HCT116 (cell line): Measurements from ENCODE around the gene QRICH2. TPM values are rescaled to one million over a fixed set of nuclear protein-coding genes. Genes with fewer than 3 reads are reported as not detected.

Experiments used
- ATAC-seq: fragments of 200-7000 bp; cut with Tn5 transposase; 2 replicates; pipeline ENCODE4 v1.9.1; 2020; ENCODE audit warnings: mild to moderate bottlenecking, moderate library complexity
- BruUV-seq: library from RNA; stranded (reverse); fragments of 400-500 nt; replicated peaks from 2 replicates; lab custom pipeline; 2021; lab: Mats Ljungman, UMichigan
- CTCF ChIA-PET: fragments of 300-600 bp; sonication (Branson Sonifier 250); formaldehyde crosslinking; loops from one replicate; lab custom pipeline; 2021; ENCODE audit warnings: antibody characterized with exemption; lab: Charles Lee
- POLR2A ChIA-PET: fragments of 300-600, 350-600 bp; sonication (Branson Sonifier 250); formaldehyde crosslinking; loops from one replicate; lab custom pipeline; 2021; ENCODE audit warnings: antibody characterized with exemption; lab: Charles Lee
- RAD21 ChIA-PET, 2 experiments: fragments of 300-600 bp; sonication (Branson Sonifier 250); formaldehyde crosslinking; loops; one replicate each; lab custom pipeline; 2023; ENCODE audit warnings: low total read pairs in 2 of 2; ENCODE audit not compliant: uncharacterized antibody in 2 of 2, unreplicated experiment in 2 of 2, low non-redundant PET in 1 of 2; lab: Charles Lee
- DNase-seq: peaks from one replicate; pipeline ENCODE4 v3.0.0-alpha.2; 2010; ENCODE audit warnings: low read depth, low spot score
- H2AFZ ChIP-seq: fragments of 200-600 bp; shearing (Covaris generic), sonication (generic); 2 replicates; pipeline ENCODE4 v1.6.1; 2017; ENCODE audit warnings: low read depth, mixed run types, mixed read lengths, antibody characterized with exemption, low read length; ENCODE audit not compliant: poor library complexity, severe bottlenecking
- H3K27ac ChIP-seq: 2 replicates; pipeline ENCODE4 v1.5.1; 2012; ENCODE audit warnings: low read depth, low read length
- H3K27me3 ChIP-seq: fragments of 200-600 bp; sonication (generic); 2 replicates; pipeline ENCODE4 v1.6.1; 2016; ENCODE audit warnings: mixed run types, low read length, mixed read lengths; ENCODE audit not compliant: insufficient read depth
- H3K36me3 ChIP-seq, 2 experiments: fragments of 200-500 bp in 1 of 2; fragments of 200-600 bp in 1 of 2; sonication (Bioruptor generic) in 1 of 2; sonication (generic) in 1 of 2; 2 replicates each; pipeline versions ENCODE4 v1.5.1 to v1.6.1; 2014 to 2016; ENCODE audit warnings: low read length in 2 of 2, inconsistent platforms in 1 of 2, mixed read lengths in 1 of 2, mixed run types in 1 of 2; ENCODE audit not compliant: insufficient read depth in 2 of 2, control insufficient read depth in 1 of 2
- H3K4me1 ChIP-seq, 2 experiments: fragments of 200-600 bp in 1 of 2; sonication (generic) in 1 of 2; 2 replicates each; pipeline versions ENCODE4 v1.5.1 to v1.6.1; 2012 to 2017; ENCODE audit warnings: low read length in 2 of 2, inconsistent platforms in 1 of 2, mild to moderate bottlenecking in 1 of 2, mixed read lengths in 1 of 2, mixed run types in 1 of 2, moderate library complexity in 1 of 2; ENCODE audit not compliant: insufficient read depth in 2 of 2, control insufficient read depth in 1 of 2
- H3K4me2 ChIP-seq: fragments of 200-600 bp; sonication (generic); 2 replicates; pipeline ENCODE4 v1.6.1; 2017; ENCODE audit warnings: mixed run types, low read length, mixed read lengths
- H3K4me3 ChIP-seq, 2 experiments: fragments of 200-600 bp in 1 of 2; sonication (generic) in 1 of 2; replicated peaks in 1 of 2; 2 replicates each; pipeline ENCODE4 v1.5.1; 2011 to 2016; ENCODE audit warnings: low read length in 2 of 2, control low read depth in 1 of 2, low read depth in 1 of 2, mild to moderate bottlenecking in 1 of 2, mixed read lengths in 1 of 2, mixed run types in 1 of 2
- H3K79me2 ChIP-seq: fragments of 200-600 bp; sonication (generic); 2 replicates; pipeline ENCODE4 v1.6.1; 2017; ENCODE audit warnings: mild to moderate bottlenecking, mixed run types, low read length, moderate library complexity, mixed read lengths; ENCODE audit not compliant: insufficient read depth
- H3K9ac ChIP-seq: fragments of 200-600 bp; sonication (generic); 2 replicates; pipeline ENCODE4 v1.6.1; 2016; ENCODE audit warnings: low read length, mixed read lengths
- H3K9me2 ChIP-seq: fragments of 200-600 bp; sonication (generic), shearing (Covaris generic); 2 replicates; pipeline ENCODE4 v1.6.1; 2017; ENCODE audit warnings: mixed run types, mild to moderate bottlenecking, moderate library complexity; ENCODE audit not compliant: insufficient read depth
- H3K9me3 ChIP-seq, 2 experiments: fragments of 200-500 bp in 1 of 2; fragments of 200-600 bp in 1 of 2; sonication (Bioruptor generic) in 1 of 2; sonication (generic) in 1 of 2; 2 replicates each; pipeline ENCODE4 v1.6.1; 2014 to 2017; ENCODE audit warnings: low read length in 2 of 2, mixed read lengths in 2 of 2, inconsistent platforms in 1 of 2, low read depth in 1 of 2, mild to moderate bottlenecking in 1 of 2, mixed run types in 1 of 2, moderate library complexity in 1 of 2; ENCODE audit not compliant: control insufficient read depth in 1 of 2, insufficient read depth in 1 of 2
- H4K20me1 ChIP-seq: fragments of 200-600 bp; sonication (generic), shearing (Covaris generic); 2 replicates; pipeline ENCODE4 v1.6.1; 2017; ENCODE audit warnings: mixed run types, mild to moderate bottlenecking, moderate library complexity; ENCODE audit not compliant: insufficient read depth
- EGR1 ChIP-seq: IDR thresholded peaks from 2 replicates; pipeline ENCODE4 v1.6.1; 2012; ENCODE audit warnings: low read depth
- RAD21 ChIP-seq: IDR thresholded peaks from 2 replicates; pipeline ENCODE4 v1.6.1; 2012; ENCODE audit warnings: low read depth, mild to moderate bottlenecking
- TCF7L2 ChIP-seq: IDR thresholded peaks from 2 replicates; pipeline ENCODE4 v1.7.0; 2011; ENCODE audit warnings: borderline replicate concordance, inconsistent platforms; ENCODE audit not compliant: insufficient read depth, insufficient read length; ENCODE audit errors: extremely low read depth
- intact Hi-C: fragments of 100-400 bp; cut with micrococcal nuclease; formaldehyde crosslinking; loops from 2 replicates; pipeline ENCODE4 v1.10.0; 2022
- total RNA-seq: library from RNA; stranded (reverse); gene quantifications from one replicate; pipeline ENCODE4 v1.2.1, GENCODE V29; 2021; ENCODE audit not compliant: unreplicated experiment
- TF ChIP-seq, protein P1 (sequence below), 3 experiments: fragments of 200-600 bp in 1 of 3; sonication (generic) in 1 of 3; IDR thresholded peaks in 2 of 3; conservative IDR thresholded peaks in 1 of 3; 2 replicates each; pipeline ENCODE4 v1.5.1; 2012 to 2017; ENCODE audit warnings: low read depth in 2 of 3, low read length in 2 of 3, antibody characterized with exemption in 1 of 3, borderline replicate concordance in 1 of 3, control low read depth in 1 of 3, mild to moderate bottlenecking in 1 of 3, mixed read lengths in 1 of 3, mixed run types in 1 of 3, moderate library complexity in 1 of 3; ENCODE audit not compliant: insufficient read depth in 1 of 3
- TF ChIP-seq, protein P2 (sequence below): IDR thresholded peaks from 2 replicates; pipeline ENCODE4 v1.6.1; 2012

QRICH2 gene
- total RNA-seq, 1 experiment from 2014 or later = 4.9 TPM

DNA sequence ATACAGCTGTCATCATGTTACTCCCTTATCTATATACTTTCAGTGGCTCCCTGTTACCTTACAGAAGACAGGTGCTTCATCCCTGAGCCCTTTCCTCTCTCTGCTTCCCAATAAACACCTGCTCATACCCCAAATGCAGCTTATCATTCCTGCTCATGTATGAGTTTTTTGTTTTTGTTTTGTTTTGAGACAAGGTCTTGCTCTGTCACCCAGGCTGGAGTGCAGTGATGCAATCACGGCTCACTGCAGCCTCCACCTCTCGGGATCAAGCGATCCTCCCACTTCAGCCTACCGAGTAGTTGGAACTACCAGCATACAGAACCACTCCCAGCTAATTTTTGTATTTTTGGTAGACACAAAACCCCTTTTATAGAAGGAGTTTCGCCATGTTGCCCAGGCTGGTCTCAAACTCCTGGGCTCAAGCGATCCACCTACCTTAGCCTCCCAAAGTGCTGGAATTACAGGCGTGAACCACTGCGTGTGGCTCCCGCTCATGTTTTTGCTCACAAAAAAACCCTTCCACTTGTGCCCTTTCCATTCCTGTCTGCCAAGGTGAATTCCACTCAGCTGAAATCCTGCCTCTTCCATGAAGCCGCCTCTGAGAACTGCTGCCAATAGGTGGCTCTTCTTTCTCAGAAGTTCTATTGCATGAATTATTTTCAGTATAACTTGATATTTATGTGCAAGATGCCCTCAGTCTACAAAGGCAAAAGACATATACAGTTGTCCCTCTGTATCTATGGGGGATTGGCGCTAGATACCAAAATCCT, 59.9 kb downstream of the QRICH2 start:
- Histone ChIP-seq H3K36me3 (no peaks in the 10 kb centered on the region), H3K27ac (no peak overlapping the region), H3K9ac (no peak overlapping the region), H3K4me1 (peaks cover 0 to 21% of the 10 kb centered on the region in 2 experiments; a peak in 2 of 4 replicates)
- no peak; the same call in 1 of the 2 replicates for ATAC-seq
- intact Hi-C loops = no loop called here
- no TSS peak for BruUV-seq
- TF ChIP-seq EGR1 (no peak), TCF7L2 (no peak), RAD21 (peak; percentile 56)
- TF ChIP-seq, protein P1, sequence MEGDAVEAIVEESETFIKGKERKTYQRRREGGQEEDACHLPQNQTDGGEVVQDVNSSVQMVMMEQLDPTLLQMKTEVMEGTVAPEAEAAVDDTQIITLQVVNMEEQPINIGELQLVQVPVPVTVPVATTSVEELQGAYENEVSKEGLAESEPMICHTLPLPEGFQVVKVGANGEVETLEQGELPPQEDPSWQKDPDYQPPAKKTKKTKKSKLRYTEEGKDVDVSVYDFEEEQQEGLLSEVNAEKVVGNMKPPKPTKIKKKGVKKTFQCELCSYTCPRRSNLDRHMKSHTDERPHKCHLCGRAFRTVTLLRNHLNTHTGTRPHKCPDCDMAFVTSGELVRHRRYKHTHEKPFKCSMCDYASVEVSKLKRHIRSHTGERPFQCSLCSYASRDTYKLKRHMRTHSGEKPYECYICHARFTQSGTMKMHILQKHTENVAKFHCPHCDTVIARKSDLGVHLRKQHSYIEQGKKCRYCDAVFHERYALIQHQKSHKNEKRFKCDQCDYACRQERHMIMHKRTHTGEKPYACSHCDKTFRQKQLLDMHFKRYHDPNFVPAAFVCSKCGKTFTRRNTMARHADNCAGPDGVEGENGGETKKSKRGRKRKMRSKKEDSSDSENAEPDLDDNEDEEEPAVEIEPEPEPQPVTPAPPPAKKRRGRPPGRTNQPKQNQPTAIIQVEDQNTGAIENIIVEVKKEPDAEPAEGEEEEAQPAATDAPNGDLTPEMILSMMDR (IDR thresholded peaks at IDR 0.05 in 2 of 3, conservative IDR thresholded peaks at IDR 0.05 in 1 of 3; ENCODE audit: borderline replicate concordance in 1 of 3, insufficient read depth in 1 of 3, low read depth in 2 of 3, low read length in 2 of 3) = peak in 2 of 3 experiments; percentile 11 to 39; a peak in 2 of 6 replicates
- TF ChIP-seq, protein P2, sequence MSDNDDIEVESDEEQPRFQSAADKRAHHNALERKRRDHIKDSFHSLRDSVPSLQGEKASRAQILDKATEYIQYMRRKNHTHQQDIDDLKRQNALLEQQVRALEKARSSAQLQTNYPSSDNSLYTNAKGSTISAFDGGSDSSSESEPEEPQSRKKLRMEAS = no peak
- TF ChIP-seq, all 23 proteins: peak for 2
- Histone ChIP-seq H3K79me2 (no peaks in the 10 kb centered on the region), H3K27me3 (no peaks in the 10 kb centered on the region), H3K9me2 (no peaks in the 10 kb centered on the region), H3K4me2 (no peak overlapping the region), H3K9me3 (no peaks in the 10 kb centered on the region), H4K20me1 (no peaks in the 10 kb centered on the region), H2AFZ (no peak overlapping the region), H3K4me3 (no peak overlapping the region)
- CTCF ChIA-PET = interaction anchor here (1.3 to 1.5 kb wide), 2 partner anchors 32 to 66 kb away, joined by 3 to 4 read pairs; no protein-coding TSS in a partner anchor
- POLR2A ChIA-PET = interaction anchor here (1.2 to 1.5 kb wide), 2 partner anchors 9 to 10 kb away, joined by 3 read pairs; no protein-coding TSS in a partner anchor
- DNase-seq = no peak
- RAD21 ChIA-PET = no interaction called here
